Pons (tissue), 1 donor: Measurements from ENCODE around the gene SFI1.
"Not testable (repeated sequence)": the region's sequence is repeated elsewhere in the genome, so short reads cannot be mapped to it uniquely, and the experiment has no call there.

Source experiments
- DNase-seq: peaks from one replicate; pipeline ENCODE4 v3.0.0-alpha.2; 2016; ENCODE audit warnings: low spot score

The SFI1 gene, protein sequence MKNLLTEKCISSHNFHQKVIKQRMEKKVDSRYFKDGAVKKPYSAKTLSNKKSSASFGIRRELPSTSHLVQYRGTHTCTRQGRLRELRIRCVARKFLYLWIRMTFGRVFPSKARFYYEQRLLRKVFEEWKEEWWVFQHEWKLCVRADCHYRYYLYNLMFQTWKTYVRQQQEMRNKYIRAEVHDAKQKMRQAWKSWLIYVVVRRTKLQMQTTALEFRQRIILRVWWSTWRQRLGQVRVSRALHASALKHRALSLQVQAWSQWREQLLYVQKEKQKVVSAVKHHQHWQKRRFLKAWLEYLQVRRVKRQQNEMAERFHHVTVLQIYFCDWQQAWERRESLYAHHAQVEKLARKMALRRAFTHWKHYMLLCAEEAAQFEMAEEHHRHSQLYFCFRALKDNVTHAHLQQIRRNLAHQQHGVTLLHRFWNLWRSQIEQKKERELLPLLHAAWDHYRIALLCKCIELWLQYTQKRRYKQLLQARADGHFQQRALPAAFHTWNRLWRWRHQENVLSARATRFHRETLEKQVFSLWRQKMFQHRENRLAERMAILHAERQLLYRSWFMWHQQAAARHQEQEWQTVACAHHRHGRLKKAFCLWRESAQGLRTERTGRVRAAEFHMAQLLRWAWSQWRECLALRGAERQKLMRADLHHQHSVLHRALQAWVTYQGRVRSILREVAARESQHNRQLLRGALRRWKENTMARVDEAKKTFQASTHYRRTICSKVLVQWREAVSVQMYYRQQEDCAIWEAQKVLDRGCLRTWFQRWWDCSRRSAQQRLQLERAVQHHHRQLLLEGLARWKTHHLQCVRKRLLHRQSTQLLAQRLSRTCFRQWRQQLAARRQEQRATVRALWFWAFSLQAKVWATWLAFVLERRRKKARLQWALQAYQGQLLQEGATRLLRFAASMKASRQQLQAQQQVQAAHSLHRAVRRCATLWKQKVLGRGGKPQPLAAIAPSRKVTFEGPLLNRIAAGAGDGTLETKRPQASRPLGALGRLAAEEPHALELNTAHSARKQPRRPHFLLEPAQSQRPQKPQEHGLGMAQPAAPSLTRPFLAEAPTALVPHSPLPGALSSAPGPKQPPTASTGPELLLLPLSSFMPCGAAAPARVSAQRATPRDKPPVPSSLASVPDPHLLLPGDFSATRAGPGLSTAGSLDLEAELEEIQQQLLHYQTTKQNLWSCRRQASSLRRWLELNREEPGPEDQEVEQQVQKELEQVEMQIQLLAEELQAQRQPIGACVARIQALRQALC

DNA sequence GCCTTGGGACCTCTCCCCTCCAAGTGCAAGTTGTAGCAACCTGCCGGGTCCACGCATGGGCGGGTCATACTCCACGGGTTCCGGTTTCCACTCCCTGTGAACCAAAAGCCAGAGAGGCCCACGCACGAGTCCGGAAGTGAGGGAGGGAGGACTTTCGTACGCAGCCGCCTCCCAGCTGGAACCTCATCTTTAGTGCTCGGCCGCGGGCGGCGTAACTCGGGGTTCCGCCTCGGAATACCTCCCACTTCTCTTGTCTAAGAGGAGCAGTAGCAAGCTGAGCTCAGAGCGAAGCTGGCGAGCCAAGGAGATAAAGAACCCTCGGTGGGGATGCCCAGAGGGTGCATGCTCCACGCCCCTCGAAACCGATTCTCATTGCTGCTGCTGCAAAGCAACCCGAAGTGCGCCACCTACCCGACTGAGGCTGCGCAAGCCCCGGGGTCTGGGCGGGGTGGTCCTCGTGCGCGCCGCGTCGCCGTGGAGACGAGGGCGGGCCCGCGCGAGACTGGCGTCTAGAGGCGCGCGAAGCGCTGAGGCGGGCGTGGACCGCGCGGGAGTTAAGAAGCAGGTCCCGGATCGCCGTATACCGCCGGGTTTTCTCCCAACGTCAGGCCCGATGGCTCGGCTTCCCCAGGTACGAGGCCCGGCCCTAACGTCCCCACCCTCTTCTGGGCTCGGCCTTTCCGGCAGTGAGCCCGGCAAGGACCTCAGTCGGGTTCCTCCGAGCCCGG is at the start of gene SFI1:
SFI1 (plus strand) TSS at position 530 of the 728 bp plus-strand sequence. CDS start 11,749 bp downstream, outside the sequence.
- DNase-seq = peak; percentile 88

- no peak for DNase-seq
Observed at GRCh38 chr22:31446767-31447166, 49.6 kb upstream of the SFI1 start.

- DNase-seq = no peak
Observed at GRCh38 chr22:31447337-31447736, 49.0 kb upstream of the SFI1 start.

- DNase-seq = no peak
Observed at GRCh38 chr22:31448382-31448781, 48.0 kb upstream of the SFI1 start.

DNA sequence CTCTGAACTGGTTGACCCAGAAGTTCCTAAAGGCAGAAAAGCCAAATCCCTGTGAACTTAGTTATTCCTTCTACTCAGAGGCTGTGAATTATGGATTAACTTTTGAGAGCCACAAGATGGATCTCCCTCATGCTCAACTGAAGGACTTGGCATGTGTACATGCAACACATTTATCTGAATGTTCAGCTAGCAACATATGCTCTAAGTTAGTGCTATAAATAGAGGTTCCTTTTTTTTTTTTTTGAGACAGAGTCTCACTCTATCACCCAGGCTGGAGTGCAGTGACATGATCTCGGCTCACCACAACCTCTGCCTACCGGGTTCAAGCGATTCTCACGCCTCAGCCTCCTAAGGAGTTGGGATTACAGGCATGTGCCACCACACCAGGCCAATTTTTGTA is 46.8 kb upstream of the SFI1 start:
- no peak for DNase-seq

- peak; percentile 14 for DNase-seq
Observed at GRCh38 chr22:31451709-31452571, 44.4 kb upstream of the SFI1 start.

DNA sequence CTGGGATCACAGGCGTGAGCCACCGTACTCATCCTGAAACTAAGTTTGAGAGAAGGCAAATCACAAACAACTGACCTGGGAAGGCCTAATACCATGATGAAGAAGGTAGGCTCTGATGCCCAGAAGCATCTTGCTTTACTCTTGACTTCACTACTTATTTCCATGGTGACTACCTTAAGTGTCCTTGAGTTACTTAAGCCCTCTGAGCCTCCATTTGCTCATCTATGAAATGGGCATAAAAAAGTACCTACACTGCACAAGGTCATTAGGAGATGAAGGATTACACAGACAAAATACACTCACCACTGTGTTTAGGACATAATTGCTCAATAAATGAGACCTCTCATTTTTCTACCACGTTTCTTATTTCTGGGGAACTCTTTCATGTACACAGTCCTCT is 34.6 kb upstream of the SFI1 start:
- no peak for DNase-seq

DNA sequence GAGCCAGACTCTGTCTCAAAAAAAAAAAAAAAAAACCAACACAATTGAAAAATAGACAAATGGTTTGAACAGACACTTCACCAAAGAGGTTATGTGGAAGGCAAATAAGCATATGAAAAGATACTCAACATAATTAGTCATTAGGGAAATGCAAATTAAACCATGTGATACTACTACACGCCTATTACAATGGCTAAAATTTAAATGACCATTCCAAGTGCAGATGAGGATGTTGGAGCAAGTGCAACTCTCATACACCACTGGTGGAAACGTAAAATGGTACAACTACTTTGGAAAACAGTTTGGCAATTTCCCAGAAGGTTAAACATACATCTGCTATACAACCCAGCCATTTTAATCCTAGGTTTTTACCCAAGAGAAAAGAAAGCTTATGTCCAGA is 31.0 kb upstream of the SFI1 start:
- DNase-seq = no peak

GRCh38 chr22:31474743-31475142 is 21.6 kb upstream of the SFI1 start:
- no peak for DNase-seq

DNA sequence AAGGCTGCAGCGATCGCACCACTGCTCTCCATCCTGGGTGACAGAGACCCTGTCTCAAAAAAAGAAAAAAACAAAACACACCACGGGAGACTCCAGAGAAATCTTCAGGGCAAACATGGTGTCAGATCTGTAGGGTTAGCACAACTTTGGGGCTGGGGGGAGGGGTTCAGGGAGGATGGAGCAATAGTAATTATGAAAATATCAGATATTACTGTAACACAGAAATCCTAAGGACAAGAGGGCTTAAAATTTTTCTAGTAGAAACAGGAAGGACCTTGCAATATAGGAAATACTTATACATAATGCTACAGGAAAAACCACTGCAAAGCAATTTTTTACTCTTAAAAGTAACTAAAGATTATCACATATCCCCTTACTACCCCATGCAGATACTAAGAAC is 20.5 kb upstream of the SFI1 start:
- DNase-seq = no peak

DNA sequence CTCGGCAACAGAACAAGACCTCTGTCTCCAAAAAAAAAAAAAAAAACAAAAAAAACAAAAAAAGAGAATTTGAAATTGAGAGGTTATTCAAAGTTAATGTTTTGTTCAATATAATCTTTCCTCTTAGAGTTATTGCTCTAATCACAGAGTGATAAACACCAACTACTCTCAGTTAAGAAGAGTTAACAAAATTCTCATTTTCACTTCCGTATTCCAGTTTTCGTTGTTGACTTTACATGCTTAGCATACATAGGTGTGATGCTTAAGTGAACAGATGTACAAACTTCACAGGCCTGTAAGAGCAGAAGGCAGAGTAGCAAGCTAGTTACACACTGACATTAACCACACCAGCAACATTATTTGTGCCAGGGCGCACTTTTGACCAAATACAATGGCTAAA is 19.0 kb upstream of the SFI1 start:
- no peak for DNase-seq

DNA sequence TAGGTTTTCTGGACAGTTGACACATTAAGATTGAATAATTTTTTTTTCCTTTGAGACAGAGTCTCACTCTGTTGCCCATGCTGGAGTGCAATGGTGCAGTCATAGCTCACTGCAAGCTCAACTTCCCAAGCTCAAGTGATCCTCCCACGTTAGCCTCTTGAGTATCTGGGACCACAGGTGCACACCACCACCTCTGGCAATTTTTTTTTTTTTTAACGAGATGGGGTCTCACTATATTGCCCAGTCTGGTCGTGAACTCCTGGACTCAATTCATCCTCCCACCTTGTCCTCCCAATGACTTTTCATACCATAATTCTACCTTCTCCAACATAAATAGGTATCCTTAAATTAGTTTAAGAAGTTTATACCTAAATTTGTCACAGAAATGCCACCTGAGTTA is 15.2 kb upstream of the SFI1 start:
- DNase-seq = no peak

DNA sequence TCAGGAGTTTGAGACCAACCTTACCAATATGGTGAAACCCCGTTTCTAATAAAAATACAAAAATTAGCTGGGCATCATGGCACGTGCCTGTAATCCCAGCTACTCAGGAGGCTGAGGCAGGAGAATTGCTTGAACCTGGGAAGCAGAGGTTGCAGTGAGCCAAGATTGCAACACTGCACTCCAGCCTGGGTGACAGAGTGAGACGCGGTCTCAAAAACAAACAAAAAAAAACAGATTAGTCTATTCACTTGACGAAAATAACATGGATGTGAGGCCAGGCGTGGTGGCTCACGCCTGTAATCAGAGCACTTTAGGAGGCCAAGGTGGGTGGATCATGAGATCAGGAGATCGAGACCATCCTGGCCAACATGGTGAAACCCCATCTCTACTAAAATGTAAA is 13.9 kb upstream of the SFI1 start:
- not testable (repeated sequence) for DNase-seq

GRCh38 chr22:31486369-31486768 is 10.0 kb upstream of the SFI1 start:
- DNase-seq = not testable (repeated sequence)

- DNase-seq = no peak
Observed at GRCh38 chr22:31486951-31487350, 9.4 kb upstream of the SFI1 start.

DNA sequence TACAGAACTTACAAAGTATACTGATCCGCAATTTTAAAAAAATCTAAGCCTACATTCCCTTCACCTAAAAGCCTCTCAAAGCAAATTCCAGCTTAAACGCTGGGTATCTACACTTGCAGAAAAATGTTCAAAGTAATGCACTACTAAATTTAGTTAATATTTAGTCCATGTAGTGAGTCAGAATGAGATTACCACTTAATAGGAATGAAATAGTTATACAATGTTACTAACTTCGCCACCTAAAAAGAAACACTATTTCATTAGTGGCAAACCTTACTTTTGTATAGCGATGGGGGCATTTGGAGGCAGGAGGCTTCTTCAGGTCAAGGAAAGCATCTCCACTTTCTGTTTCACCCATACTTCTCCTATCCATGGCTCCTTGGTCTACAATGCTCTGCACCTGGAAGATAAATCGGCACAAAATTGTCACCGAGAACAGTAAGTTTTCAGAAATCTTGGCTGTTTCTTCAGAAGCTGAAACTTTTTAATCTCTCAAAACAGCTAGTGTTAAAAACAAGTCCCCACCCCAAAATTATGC is 7.9 kb upstream of the SFI1 start:
- DNase-seq = no peak

DNA sequence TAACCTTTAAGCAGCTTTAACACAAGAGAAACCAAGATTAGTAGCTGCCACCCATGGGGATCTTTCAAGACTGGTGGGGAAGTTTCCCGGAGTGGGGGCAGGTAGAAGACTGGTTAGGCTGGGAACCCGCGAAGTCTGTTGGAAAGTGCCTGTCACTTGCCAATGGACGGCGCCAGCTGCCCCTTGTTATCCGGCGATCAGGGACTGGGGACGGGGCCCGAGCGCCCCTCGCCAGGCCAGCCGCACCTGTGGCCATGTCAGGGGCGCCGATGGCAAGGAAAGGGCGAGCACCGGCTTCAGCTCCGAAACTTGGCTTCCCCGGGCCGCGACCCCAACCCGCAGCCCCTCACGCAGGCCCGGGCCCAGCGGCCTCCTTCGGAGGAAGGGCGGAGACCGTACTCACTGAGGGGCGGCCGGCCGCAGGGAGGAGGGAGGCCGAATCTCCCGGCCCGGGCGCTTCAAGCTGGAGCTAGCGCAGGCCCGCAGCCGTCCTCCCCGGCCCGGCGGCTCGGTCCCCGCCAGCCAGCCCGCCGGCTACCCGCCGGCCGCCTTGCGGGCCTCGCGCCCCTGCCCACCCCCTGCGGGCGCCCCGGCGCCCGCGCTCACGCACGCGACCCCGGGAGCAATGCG is 7.2 kb upstream of the SFI1 start:
- peak; percentile 14 for DNase-seq

GRCh38 chr22:31489632-31490495 is 6.5 kb upstream of the SFI1 start, which contains the start of gene EIF4ENIF1:
Gene EIF4ENIF1 (minus strand): TSS chr22:31489842. CDS start chr22:31488718, 1,124 bp downstream.
- peak; percentile 69 for DNase-seq

GRCh38 chr22:31490496-31490925 is 5.8 kb upstream of the SFI1 start:
- DNase-seq = peak; percentile 84
